ENCODE measurements around the gene LBX2.

The LBX2 gene

DNA sequence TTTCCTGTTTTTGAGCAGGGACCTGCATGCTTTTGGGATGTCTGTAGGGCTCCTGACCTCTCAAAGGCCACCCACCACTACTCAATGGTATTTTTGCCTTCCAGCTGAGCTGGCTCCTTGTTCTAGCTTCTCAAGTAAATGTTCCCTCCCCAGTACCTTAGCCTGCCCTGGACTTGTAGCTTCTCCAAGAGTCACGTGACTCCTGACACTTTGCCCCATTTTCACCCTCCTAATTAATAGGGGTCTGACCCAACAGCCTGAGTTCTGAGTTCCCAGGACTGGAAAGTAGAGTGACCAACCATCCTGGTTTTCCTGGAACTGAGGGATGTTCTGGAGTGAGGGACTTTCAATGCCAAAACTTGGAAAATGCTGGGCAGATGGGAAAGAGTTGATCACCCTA is 4.0 kb downstream of the LBX2 start:
- peaks cover 3% of the 10 kb centered on the region for H3K4me1 ChIP-seq (ENCODE audit: control insufficient read depth, low read depth, low read length)
- H3K23ac ChIP-seq (ENCODE audit: low read length): no peak overlapping the region
- peaks cover 38% of the 10 kb centered on the region for H3K27me3 ChIP-seq (ENCODE audit: insufficient read depth, low read length, poor library complexity)
- H2AK5ac ChIP-seq (ENCODE audit: low read length): no peak overlapping the region
- H3K9ac ChIP-seq (ENCODE audit: low read length): no peak overlapping the region
- no peak overlapping the region for H3K18ac ChIP-seq (ENCODE audit: low read length)
- no peak overlapping the region for H3K4me3 ChIP-seq (ENCODE audit: low read length)
- H3K27ac ChIP-seq (ENCODE audit: low read depth, low read length): no peak overlapping the region
- H3K36me3 ChIP-seq (ENCODE audit: control insufficient read depth, insufficient read depth, low read length): peaks cover 8% of the 10 kb centered on the region
- H3K4me2 ChIP-seq (ENCODE audit: low read length): no peak overlapping the region
- H3K4ac ChIP-seq (ENCODE audit: low read depth, low read length): no peak overlapping the region
- no CpG with 5 or more reads among the region's 1 CpG for WGBS (ENCODE audit: extremely low coverage, insufficient coverage, low lambda C conversion rate)
- H2BK120ac ChIP-seq (ENCODE audit: low read depth, low read length): no peak overlapping the region
- no peak overlapping the region for H4K5ac ChIP-seq (ENCODE audit: low read length)
- H3K56ac ChIP-seq (ENCODE audit: low read length): no peak overlapping the region
- no peak for DNase-seq
- H4K8ac ChIP-seq (ENCODE audit: low read depth, low read length): no peak overlapping the region
- H3K79me2 ChIP-seq (ENCODE audit: control insufficient read depth, insufficient read depth, low read length): no peaks in the 10 kb centered on the region
- H3K79me1 ChIP-seq (ENCODE audit: low read length): no peaks in the 10 kb centered on the region
- no peak overlapping the region for H2BK15ac ChIP-seq (replicated peaks; ENCODE audit: low read depth)
- H2BK5ac ChIP-seq (ENCODE audit: low read length): no peak overlapping the region

DNA sequence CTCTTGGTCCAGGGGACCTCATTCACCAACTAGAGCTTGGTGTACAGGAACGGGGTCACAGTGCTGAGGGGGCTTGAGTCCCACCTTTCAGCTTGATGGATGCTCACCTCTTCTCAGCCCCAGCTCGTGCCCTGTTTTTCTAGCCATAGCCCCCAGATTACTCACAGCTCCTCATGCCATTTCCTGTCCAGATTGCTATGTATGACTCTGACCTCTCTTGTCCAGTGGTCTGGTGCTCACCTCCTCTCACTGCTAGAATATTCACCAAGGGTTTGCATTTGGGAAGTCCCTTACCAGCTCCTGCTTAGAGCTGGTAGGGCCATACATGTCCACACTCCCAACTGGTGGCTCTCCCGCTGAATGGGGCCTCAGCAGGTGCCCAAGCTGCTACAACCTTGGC is 5.9 kb downstream of the LBX2 start:
- Histone ChIP-seq H3K56ac (ENCODE audit: low read length) (no peak overlapping the region), H4K5ac (ENCODE audit: low read length) (no peak overlapping the region), H3K79me2 (ENCODE audit: control insufficient read depth, insufficient read depth, low read length) (no peaks in the 10 kb centered on the region), H2AK5ac (ENCODE audit: low read length) (no peak overlapping the region), H3K27ac (ENCODE audit: low read depth, low read length) (no peak overlapping the region), H3K9ac (ENCODE audit: low read length) (no peak overlapping the region), H3K79me1 (ENCODE audit: low read length) (no peaks in the 10 kb centered on the region), H2BK5ac (ENCODE audit: low read length) (no peak overlapping the region), H3K18ac (ENCODE audit: low read length) (no peak overlapping the region), H3K4me2 (ENCODE audit: low read length) (no peak overlapping the region), H3K23ac (ENCODE audit: low read length) (no peak overlapping the region), H3K36me3 (ENCODE audit: control insufficient read depth, insufficient read depth, low read length) (peaks cover 8% of the 10 kb centered on the region), H3K4ac (ENCODE audit: low read depth, low read length) (no peak overlapping the region), H2BK120ac (ENCODE audit: low read depth, low read length) (no peak overlapping the region), H3K4me3 (ENCODE audit: low read length) (no peak overlapping the region), H4K8ac (ENCODE audit: low read depth, low read length) (no peak overlapping the region), H2BK15ac (replicated peaks; ENCODE audit: low read depth) (no peak overlapping the region), H3K4me1 (ENCODE audit: control insufficient read depth, low read depth, low read length) (peaks cover 1% of the 10 kb centered on the region), H3K27me3 (ENCODE audit: insufficient read depth, low read length, poor library complexity) (peaks cover 21% of the 10 kb centered on the region)
- no CpG with 5 or more reads among the region's 3 CpGs for WGBS (ENCODE audit: extremely low coverage, insufficient coverage, low lambda C conversion rate)
- no peak for DNase-seq

DNA sequence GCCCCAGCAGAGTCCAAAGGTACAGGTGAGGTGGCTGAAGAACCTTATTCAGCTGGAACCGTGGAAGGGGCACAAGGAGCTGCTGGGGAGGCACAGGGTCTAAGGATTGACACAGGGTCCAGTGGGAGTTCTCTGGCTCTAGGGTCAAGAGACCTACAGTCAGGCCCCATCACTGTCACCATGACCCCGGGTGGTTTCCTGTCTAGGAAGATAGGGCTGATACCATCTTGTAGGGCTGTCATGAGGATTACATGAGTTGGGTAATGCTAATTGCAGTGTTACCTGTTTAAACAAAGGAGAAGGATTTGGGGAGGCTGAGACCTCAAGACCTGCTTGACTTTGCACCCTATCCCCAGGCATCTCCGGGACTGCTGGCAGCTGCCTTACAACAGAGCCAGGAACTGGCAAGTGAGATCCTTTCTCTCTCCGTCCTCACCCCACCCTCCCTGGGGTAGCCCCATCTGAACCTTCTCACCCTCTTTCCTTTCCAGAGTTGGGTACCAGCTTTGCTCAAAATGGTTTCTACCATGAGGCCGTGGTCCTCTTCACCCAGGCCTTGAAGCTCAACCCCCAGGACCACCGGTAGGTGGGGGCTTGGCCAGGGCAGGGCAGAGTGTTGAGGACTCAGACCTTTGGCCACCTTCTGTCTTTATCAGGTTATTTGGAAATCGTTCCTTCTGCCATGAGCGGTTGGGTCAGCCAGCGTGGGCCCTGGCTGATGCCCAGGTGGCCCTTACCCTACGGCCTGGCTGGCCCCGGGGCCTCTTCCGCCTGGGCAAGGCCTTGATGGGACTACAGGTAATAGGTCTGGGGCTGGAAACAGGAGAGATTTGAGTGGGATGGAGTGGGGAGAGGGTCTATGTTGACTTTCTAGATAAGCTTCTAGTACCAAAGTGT is 7.5 kb downstream of the LBX2 start:
- no peak for DNase-seq
- no peak overlapping the region for H4K8ac ChIP-seq (ENCODE audit: low read depth, low read length)
- H3K4me1 ChIP-seq (ENCODE audit: control insufficient read depth, low read depth, low read length): no peaks in the 10 kb centered on the region
- no peak overlapping the region for H3K56ac ChIP-seq (ENCODE audit: low read length)
- no peak overlapping the region for H2BK5ac ChIP-seq (ENCODE audit: low read length)
- H4K5ac ChIP-seq (ENCODE audit: low read length): no peak overlapping the region
- no peak overlapping the region for H2BK120ac ChIP-seq (ENCODE audit: low read depth, low read length)
- H3K27ac ChIP-seq (ENCODE audit: low read depth, low read length): no peak overlapping the region
- H3K23ac ChIP-seq (ENCODE audit: low read length): no peak overlapping the region
- H3K79me1 ChIP-seq (ENCODE audit: low read length): no peaks in the 10 kb centered on the region
- H3K9ac ChIP-seq (ENCODE audit: low read length): no peak overlapping the region
- H3K27me3 ChIP-seq (ENCODE audit: insufficient read depth, low read length, poor library complexity): peaks cover 5% of the 10 kb centered on the region
- no peak overlapping the region for H2AK5ac ChIP-seq (ENCODE audit: low read length)
- H3K4me2 ChIP-seq (ENCODE audit: low read length): no peak overlapping the region
- no peaks in the 10 kb centered on the region for H3K79me2 ChIP-seq (ENCODE audit: control insufficient read depth, insufficient read depth, low read length)
- H3K4ac ChIP-seq (ENCODE audit: low read depth, low read length): no peak overlapping the region
- H3K4me3 ChIP-seq (ENCODE audit: low read length): no peak overlapping the region
- peaks cover 8% of the 10 kb centered on the region for H3K36me3 ChIP-seq (ENCODE audit: control insufficient read depth, insufficient read depth, low read length)
- H2BK15ac ChIP-seq (replicated peaks; ENCODE audit: low read depth): no peak overlapping the region
- no CpG with 5 or more reads among the region's 12 CpGs for WGBS (ENCODE audit: extremely low coverage, insufficient coverage, low lambda C conversion rate)
- no peak overlapping the region for H3K18ac ChIP-seq (ENCODE audit: low read length)

DNA sequence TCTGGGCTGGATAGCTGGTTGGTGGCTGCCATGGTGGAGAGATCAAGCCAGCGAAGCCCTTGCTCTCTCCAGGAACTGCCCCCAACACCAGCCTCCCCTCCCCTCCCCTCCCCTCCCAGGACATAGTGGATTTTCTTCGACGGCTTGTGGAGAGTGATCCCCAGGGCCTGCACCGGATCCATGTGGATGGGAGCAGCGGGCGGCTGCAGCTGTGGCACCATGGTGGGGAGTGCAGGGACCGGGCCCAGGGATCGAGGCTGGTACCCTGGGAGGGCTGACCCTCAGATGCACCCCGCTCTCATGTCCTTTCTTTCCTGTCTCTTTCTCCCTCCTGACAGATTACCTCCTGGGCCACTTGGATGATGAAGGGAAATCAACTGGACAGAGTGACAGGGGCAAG is 9.5 kb downstream of the LBX2 start:
- Histone ChIP-seq H4K5ac (ENCODE audit: low read length) (no peak overlapping the region), H3K27me3 (ENCODE audit: insufficient read depth, low read length, poor library complexity) (no peaks in the 10 kb centered on the region), H3K4ac (ENCODE audit: low read depth, low read length) (no peak overlapping the region), H2BK120ac (ENCODE audit: low read depth, low read length) (no peak overlapping the region), H2BK5ac (ENCODE audit: low read length) (no peak overlapping the region), H3K4me2 (ENCODE audit: low read length) (no peak overlapping the region), H3K27ac (ENCODE audit: low read depth, low read length) (no peak overlapping the region), H3K23ac (ENCODE audit: low read length) (no peak overlapping the region), H4K8ac (ENCODE audit: low read depth, low read length) (no peak overlapping the region), H2BK15ac (replicated peaks; ENCODE audit: low read depth) (no peak overlapping the region), H3K4me3 (ENCODE audit: low read length) (no peak overlapping the region), H2AK5ac (ENCODE audit: low read length) (no peak overlapping the region), H3K56ac (ENCODE audit: low read length) (no peak overlapping the region), H3K36me3 (ENCODE audit: control insufficient read depth, insufficient read depth, low read length) (peaks cover 8% of the 10 kb centered on the region), H3K79me1 (ENCODE audit: low read length) (no peaks in the 10 kb centered on the region), H3K9ac (ENCODE audit: low read length) (no peak overlapping the region), H3K79me2 (ENCODE audit: control insufficient read depth, insufficient read depth, low read length) (no peaks in the 10 kb centered on the region), H3K4me1 (ENCODE audit: control insufficient read depth, low read depth, low read length) (no peaks in the 10 kb centered on the region), H3K18ac (ENCODE audit: low read length) (no peak overlapping the region)
- DNase-seq: no peak
- WGBS (ENCODE audit: extremely low coverage, insufficient coverage, low lambda C conversion rate): no CpG with 5 or more reads among the region's 9 CpGs

DNA sequence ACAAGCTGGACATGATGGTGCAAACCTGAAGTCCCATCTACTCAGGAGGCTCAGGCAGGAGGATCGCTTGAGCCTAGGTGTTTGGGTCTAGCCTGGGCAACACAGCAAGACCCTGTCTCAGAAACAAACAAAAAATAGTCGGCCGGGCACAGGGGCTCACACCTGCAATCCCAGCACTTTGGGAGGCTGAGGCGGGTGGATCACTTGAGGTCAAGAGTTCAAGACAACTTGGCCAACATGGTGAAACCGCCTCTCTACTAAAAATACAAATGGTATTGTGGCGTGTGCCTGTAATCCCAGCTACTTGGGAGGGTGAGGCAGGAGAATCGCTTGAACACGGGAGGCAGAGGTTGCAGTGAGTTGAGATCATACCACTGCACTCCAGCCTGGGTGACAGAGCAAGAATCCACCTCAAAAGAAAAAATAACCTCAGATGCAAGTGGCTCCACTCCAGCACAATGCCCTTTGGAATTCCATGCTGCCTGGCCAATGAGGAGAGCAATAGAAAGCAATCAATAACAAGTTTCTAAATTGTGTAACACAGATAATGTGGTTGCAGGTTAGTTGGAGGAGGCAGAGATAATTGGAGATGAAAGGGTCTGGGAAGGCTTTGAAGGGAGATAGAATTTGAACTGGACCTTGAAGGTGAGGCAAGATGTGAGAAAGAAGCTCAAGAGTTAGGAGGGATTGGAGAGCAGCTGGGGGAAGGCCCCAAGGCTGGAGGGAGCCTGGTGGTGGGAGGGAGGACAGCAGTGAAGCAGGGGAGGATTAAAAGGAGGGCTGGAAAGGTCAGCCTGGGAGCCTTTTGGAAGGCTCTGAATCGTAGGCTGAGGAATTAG is 10.5 kb downstream of the LBX2 start:
- Histone ChIP-seq H3K56ac (ENCODE audit: low read length) (no peak overlapping the region), H3K4ac (ENCODE audit: low read depth, low read length) (no peak overlapping the region), H2BK5ac (ENCODE audit: low read length) (no peak overlapping the region), H3K9ac (ENCODE audit: low read length) (no peak overlapping the region), H2BK15ac (replicated peaks; ENCODE audit: low read depth) (no peak overlapping the region), H3K4me3 (ENCODE audit: low read length) (no peak overlapping the region), H3K27me3 (ENCODE audit: insufficient read depth, low read length, poor library complexity) (no peaks in the 10 kb centered on the region), H3K4me1 (ENCODE audit: control insufficient read depth, low read depth, low read length) (no peaks in the 10 kb centered on the region), H2AK5ac (ENCODE audit: low read length) (no peak overlapping the region), H4K8ac (ENCODE audit: low read depth, low read length) (no peak overlapping the region), H3K79me2 (ENCODE audit: control insufficient read depth, insufficient read depth, low read length) (no peaks in the 10 kb centered on the region), H3K79me1 (ENCODE audit: low read length) (no peaks in the 10 kb centered on the region), H3K4me2 (ENCODE audit: low read length) (no peak overlapping the region), H2BK120ac (ENCODE audit: low read depth, low read length) (no peak overlapping the region), H3K36me3 (ENCODE audit: control insufficient read depth, insufficient read depth, low read length) (peaks cover 8% of the 10 kb centered on the region), H3K18ac (ENCODE audit: low read length) (no peak overlapping the region), H4K5ac (ENCODE audit: low read length) (no peak overlapping the region), H3K27ac (ENCODE audit: low read depth, low read length) (no peak overlapping the region), H3K23ac (ENCODE audit: low read length) (no peak overlapping the region)
- WGBS (ENCODE audit: extremely low coverage, insufficient coverage, low lambda C conversion rate): no CpG with 5 or more reads among the region's 9 CpGs
- DNase-seq: no peak
